Measurements from ENCODE around the gene GFM2.
"Not testable (repeated sequence)": the region's sequence is repeated elsewhere in the genome, so short reads cannot be mapped to it uniquely, and the experiment has no call there.

The GFM2 gene

GRCh38 chr5:74722271-74722670 lies 44.6 kb downstream of the GFM2 start:
- no peaks in the 10 kb centered on the region for H3K27me3 ChIP-seq (ENCODE audit: insufficient read depth, low read length)
- H3K4me3 ChIP-seq (ENCODE audit: low read depth, low read length) = no peak overlapping the region
- no peaks in the 10 kb centered on the region for H3K79me2 ChIP-seq (ENCODE audit: control insufficient read depth, insufficient read depth, low read length, unreplicated experiment)
- H3K27ac ChIP-seq (ENCODE audit: low read depth, low read length) = no peak overlapping the region
- H3K4me1 ChIP-seq (ENCODE audit: control insufficient read depth, insufficient read depth, low read length, unreplicated experiment) = no peaks in the 10 kb centered on the region
- peaks cover 27% of the 10 kb centered on the region for H3K36me3 ChIP-seq (ENCODE audit: insufficient read depth, low read length)
- H2AFZ ChIP-seq (ENCODE audit: low read length, unreplicated experiment) = no peak overlapping the region

DNA sequence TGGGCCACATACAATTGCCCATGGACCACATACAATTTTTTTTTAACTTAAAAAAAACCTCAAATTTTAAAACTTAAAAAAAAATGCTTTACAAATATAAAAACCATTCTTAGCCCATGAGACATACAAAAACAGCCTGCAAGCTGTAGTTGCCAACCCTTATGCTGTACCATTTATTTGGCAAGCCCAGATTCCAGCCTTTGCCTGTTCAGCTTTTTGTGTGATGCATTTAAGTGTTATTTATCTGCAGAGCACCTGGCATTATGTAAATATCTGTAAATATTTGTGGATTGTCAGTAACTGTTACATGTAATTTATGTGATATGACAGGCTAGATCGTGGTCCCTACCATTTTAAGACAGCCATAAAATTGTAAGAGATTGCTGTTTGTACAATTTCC lies 49.3 kb downstream of the GFM2 start:
- H3K79me2 ChIP-seq (ENCODE audit: control insufficient read depth, insufficient read depth, low read length, unreplicated experiment) = no peaks in the 10 kb centered on the region
- H3K4me3 ChIP-seq (ENCODE audit: low read depth, low read length) = no peak overlapping the region
- H2AFZ ChIP-seq (ENCODE audit: low read length, unreplicated experiment) = no peak overlapping the region
- H3K27ac ChIP-seq (ENCODE audit: low read depth, low read length) = no peak overlapping the region
- no peaks in the 10 kb centered on the region for H3K27me3 ChIP-seq (ENCODE audit: insufficient read depth, low read length)
- peaks cover 13% of the 10 kb centered on the region for H3K36me3 ChIP-seq (ENCODE audit: insufficient read depth, low read length)
- H3K4me1 ChIP-seq (ENCODE audit: control insufficient read depth, insufficient read depth, low read length, unreplicated experiment) = no peaks in the 10 kb centered on the region

DNA sequence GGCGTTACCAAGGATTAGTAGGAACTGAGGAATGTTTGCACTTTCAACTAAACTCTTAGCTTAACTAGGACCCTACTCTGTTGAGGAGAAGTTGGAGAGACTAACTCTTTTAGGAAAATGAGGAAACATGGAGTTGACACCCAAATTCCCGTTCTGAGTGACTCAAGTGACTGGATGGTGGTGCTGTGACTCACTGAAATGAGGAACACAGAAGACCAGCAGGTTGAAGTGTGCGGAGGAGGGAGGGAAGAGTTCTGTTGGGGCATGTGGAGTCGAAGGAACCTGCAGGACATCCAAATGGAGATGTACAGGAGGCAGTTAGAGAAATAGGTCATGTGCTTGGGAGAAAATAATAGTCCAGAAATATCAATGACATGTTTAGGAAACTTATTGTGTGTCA lies 73.7 kb downstream of the GFM2 start:
- Histone ChIP-seq H3K36me3 (ENCODE audit: insufficient read depth, low read length) (peaks cover 47% of the 10 kb centered on the region), H3K27me3 (ENCODE audit: insufficient read depth, low read length) (no peaks in the 10 kb centered on the region), H2AFZ (ENCODE audit: low read length, unreplicated experiment) (no peak overlapping the region), H3K79me2 (ENCODE audit: control insufficient read depth, insufficient read depth, low read length, unreplicated experiment) (no peaks in the 10 kb centered on the region), H3K27ac (ENCODE audit: low read depth, low read length) (no peak overlapping the region), H3K4me3 (ENCODE audit: low read depth, low read length) (no peak overlapping the region), H3K4me1 (ENCODE audit: control insufficient read depth, insufficient read depth, low read length, unreplicated experiment) (no peaks in the 10 kb centered on the region)

GRCh38 chr5:74686962-74687751 lies 79.8 kb downstream of the GFM2 start:
- peaks cover 26% of the 10 kb centered on the region for H3K79me2 ChIP-seq (ENCODE audit: control insufficient read depth, insufficient read depth, low read length, unreplicated experiment)
- H3K36me3 ChIP-seq (ENCODE audit: insufficient read depth, low read length) = peaks cover 26% of the 10 kb centered on the region
- no peak overlapping the region for H3K27ac ChIP-seq (ENCODE audit: low read depth, low read length)
- H3K4me1 ChIP-seq (ENCODE audit: control insufficient read depth, insufficient read depth, low read length, unreplicated experiment) = peaks cover 21% of the 10 kb centered on the region
- peak overlapping the region; percentile 86 for H3K4me3 ChIP-seq (ENCODE audit: low read depth, low read length)
- H3K27me3 ChIP-seq (ENCODE audit: insufficient read depth, low read length) = no peaks in the 10 kb centered on the region
- no peak overlapping the region for H2AFZ ChIP-seq (ENCODE audit: low read length, unreplicated experiment)

DNA sequence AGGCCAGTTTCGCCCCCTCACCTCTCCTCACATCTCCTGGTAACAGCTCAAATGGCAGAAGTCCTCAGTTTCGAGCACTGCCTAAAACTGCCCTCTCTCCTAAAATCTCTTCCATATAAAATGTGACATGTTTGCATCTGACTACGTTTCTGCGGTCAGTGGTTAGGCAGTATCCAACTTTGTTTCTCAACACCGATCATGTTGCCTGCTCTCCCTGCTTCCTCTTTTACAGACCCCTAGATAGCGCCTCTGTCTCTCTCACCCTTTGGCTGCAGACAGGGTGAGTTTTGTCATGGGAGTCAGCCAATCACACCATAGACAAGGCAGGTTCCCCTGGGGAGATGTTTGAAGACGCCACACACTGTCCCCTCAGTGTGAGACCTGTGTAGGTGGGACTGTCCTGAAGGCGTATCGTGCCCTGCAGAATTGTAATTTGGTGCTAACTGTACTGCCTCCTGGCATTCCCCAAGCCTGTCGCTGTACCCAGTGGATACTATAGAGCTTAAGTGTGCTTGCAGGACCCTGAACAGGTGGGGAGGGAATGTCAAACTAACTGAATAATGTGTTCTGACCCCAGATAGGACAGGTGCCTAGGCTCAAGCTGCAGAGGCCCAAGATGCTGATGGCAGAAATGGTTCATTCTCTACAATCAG lies 80.8 kb downstream of the GFM2 start:
- Histone ChIP-seq H3K27me3 (ENCODE audit: insufficient read depth, low read length) (no peaks in the 10 kb centered on the region), H2AFZ (ENCODE audit: low read length, unreplicated experiment) (peak overlapping the region; percentile 73), H3K4me1 (ENCODE audit: control insufficient read depth, insufficient read depth, low read length, unreplicated experiment) (peaks cover 21% of the 10 kb centered on the region), H3K4me3 (ENCODE audit: low read depth, low read length) (peak overlapping the region; percentile 86), H3K27ac (ENCODE audit: low read depth, low read length) (no peak overlapping the region), H3K36me3 (ENCODE audit: insufficient read depth, low read length) (peaks cover 18% of the 10 kb centered on the region), H3K79me2 (ENCODE audit: control insufficient read depth, insufficient read depth, low read length, unreplicated experiment) (peaks cover 26% of the 10 kb centered on the region)

- peak within 1 kb of the TSS; percentile 86 for H3K4me3 ChIP-seq (ENCODE audit: low read depth, low read length)
- peaks cover 26% of the 10 kb centered on the region for H3K79me2 ChIP-seq (ENCODE audit: control insufficient read depth, insufficient read depth, low read length, unreplicated experiment)
- peak within 1 kb of the TSS; percentile 33; the same call in 1 of the 2 replicates for H3K27ac ChIP-seq (ENCODE audit: low read depth, low read length)
- peaks cover 13% of the 10 kb centered on the region for H3K36me3 ChIP-seq (ENCODE audit: insufficient read depth, low read length)
- H3K27me3 ChIP-seq (ENCODE audit: insufficient read depth, low read length) = no peaks in the 10 kb centered on the region
- H2AFZ ChIP-seq (ENCODE audit: low read length, unreplicated experiment) = peak within 1 kb of the TSS; percentile 73
- H3K4me1 ChIP-seq (ENCODE audit: control insufficient read depth, insufficient read depth, low read length, unreplicated experiment) = peaks cover 26% of the 10 kb centered on the region
Measured at GRCh38 chr5:74684900-74685851, 81.7 kb downstream of the GFM2 start, which contains the start of gene HEXB. HEXB (plus strand) TSS chr5:74685233; CDS start chr5:74685261, 28 bp downstream.

- Histone ChIP-seq H3K4me3 (ENCODE audit: low read depth, low read length) (no peak overlapping the region), H3K27me3 (ENCODE audit: insufficient read depth, low read length) (no peaks in the 10 kb centered on the region), H2AFZ (ENCODE audit: low read length, unreplicated experiment) (peak overlapping the region; percentile 25), H3K27ac (ENCODE audit: low read depth, low read length) (peak overlapping the region; percentile 42; the same call in 1 of the 2 replicates), H3K36me3 (ENCODE audit: insufficient read depth, low read length) (no peaks in the 10 kb centered on the region), H3K79me2 (ENCODE audit: control insufficient read depth, insufficient read depth, low read length, unreplicated experiment) (no peaks in the 10 kb centered on the region), H3K4me1 (ENCODE audit: control insufficient read depth, insufficient read depth, low read length, unreplicated experiment) (peaks cover 22% of the 10 kb centered on the region)
Measured at GRCh38 chr5:74679966-74680365, 87.0 kb downstream of the GFM2 start.

- H3K4me3 ChIP-seq (ENCODE audit: low read depth, low read length); H3K79me2 ChIP-seq (ENCODE audit: control insufficient read depth, insufficient read depth, low read length, unreplicated experiment); H2AFZ ChIP-seq (ENCODE audit: low read length, unreplicated experiment); H3K36me3 ChIP-seq (ENCODE audit: insufficient read depth, low read length); H3K27me3 ChIP-seq (ENCODE audit: insufficient read depth, low read length); H3K27ac ChIP-seq (ENCODE audit: low read depth, low read length): not testable (repeated sequence)
- peaks cover 22% of the 10 kb centered on the region for H3K4me1 ChIP-seq (ENCODE audit: control insufficient read depth, insufficient read depth, low read length, unreplicated experiment)
Measured at GRCh38 chr5:74679300-74679699, 87.6 kb downstream of the GFM2 start.

DNA sequence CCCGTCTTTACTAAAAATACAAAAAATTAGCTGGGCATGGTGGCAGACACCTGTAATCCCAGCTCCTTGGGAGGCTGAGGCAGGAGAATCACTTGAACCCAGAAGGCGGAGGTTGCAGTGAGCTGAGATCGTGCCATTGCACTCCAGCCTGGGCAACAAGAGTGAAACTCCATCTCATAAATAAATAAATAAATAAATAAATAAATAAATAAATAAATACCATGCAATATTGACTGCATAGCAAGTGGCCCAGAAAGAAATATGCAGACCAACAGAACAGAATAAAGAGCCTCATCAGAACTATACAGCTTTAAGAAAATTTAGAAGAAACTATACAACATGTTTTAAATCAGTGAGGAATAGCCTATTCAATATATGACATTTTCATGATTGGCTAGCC lies 88.8 kb downstream of the GFM2 start:
- not testable (repeated sequence) for H3K27me3 ChIP-seq (ENCODE audit: insufficient read depth, low read length); H3K4me3 ChIP-seq (ENCODE audit: low read depth, low read length); H3K36me3 ChIP-seq (ENCODE audit: insufficient read depth, low read length); H2AFZ ChIP-seq (ENCODE audit: low read length, unreplicated experiment); H3K27ac ChIP-seq (ENCODE audit: low read depth, low read length); H3K79me2 ChIP-seq (ENCODE audit: control insufficient read depth, insufficient read depth, low read length, unreplicated experiment)
- H3K4me1 ChIP-seq (ENCODE audit: control insufficient read depth, insufficient read depth, low read length, unreplicated experiment) = peaks cover 28% of the 10 kb centered on the region

DNA sequence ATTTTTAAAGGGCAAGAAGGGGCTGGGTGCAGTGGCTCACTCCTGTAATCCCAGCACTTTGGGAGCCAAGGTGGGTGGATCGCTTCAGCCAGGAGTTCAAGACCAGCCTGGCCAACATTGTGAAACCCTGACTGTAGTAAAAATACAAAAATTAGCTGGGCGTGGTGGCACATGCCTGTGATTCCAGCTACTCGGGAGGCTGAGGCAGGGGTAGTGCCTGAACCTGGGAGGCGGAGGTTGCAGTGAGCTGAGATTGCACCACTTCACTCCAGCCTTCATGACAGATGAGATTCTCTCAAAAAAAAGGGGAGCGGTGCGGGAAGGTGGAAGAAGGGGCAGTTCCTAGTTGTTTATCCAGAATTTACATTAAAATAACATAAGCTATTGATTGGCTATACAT lies 90.5 kb downstream of the GFM2 start:
- H2AFZ ChIP-seq (ENCODE audit: low read length, unreplicated experiment); H3K27me3 ChIP-seq (ENCODE audit: insufficient read depth, low read length); H3K36me3 ChIP-seq (ENCODE audit: insufficient read depth, low read length); H3K4me3 ChIP-seq (ENCODE audit: low read depth, low read length); H3K79me2 ChIP-seq (ENCODE audit: control insufficient read depth, insufficient read depth, low read length, unreplicated experiment): not testable (repeated sequence)
- Histone ChIP-seq H3K4me1 (ENCODE audit: control insufficient read depth, insufficient read depth, low read length, unreplicated experiment) (peaks cover 23% of the 10 kb centered on the region), H3K27ac (ENCODE audit: low read depth, low read length) (peak overlapping the region; percentile 10; the same call in 1 of the 2 replicates)

Data from ACC112 (cell line).